ENCODE data around the gene ANKRD44.

The ANKRD44 gene

GRCh38 chr2:197286805-197287595 lies 23.6 kb downstream of the ANKRD44 start:
- DNase-seq: no peak

GRCh38 chr2:197285361-197285760 lies 25.2 kb downstream of the ANKRD44 start:
- no peak for DNase-seq

GRCh38 chr2:197284956-197285355 lies 25.6 kb downstream of the ANKRD44 start:
- no peak for DNase-seq

- DNase-seq: no peak
Measured at GRCh38 chr2:197281421-197281820, 29.2 kb downstream of the ANKRD44 start.

- no peak for DNase-seq
Measured at GRCh38 chr2:197280015-197280702, 30.4 kb downstream of the ANKRD44 start.

GRCh38 chr2:197278799-197279763 lies 31.5 kb downstream of the ANKRD44 start:
- DNase-seq: no peak

GRCh38 chr2:197277794-197278193 lies 32.8 kb downstream of the ANKRD44 start:
- no peak for DNase-seq

- no peak for DNase-seq
Measured at GRCh38 chr2:197276156-197276555, 34.4 kb downstream of the ANKRD44 start.

- DNase-seq: no peak
Measured at GRCh38 chr2:197274937-197275336, 35.6 kb downstream of the ANKRD44 start.

- DNase-seq: no peak
Measured at GRCh38 chr2:197274349-197274748, 36.2 kb downstream of the ANKRD44 start.

- peak; percentile 81 for DNase-seq
Measured at GRCh38 chr2:197273485-197273884, 37.1 kb downstream of the ANKRD44 start.

GRCh38 chr2:197270601-197271000 lies 40.0 kb downstream of the ANKRD44 start:
- DNase-seq: no peak

- no peak for DNase-seq
Measured at GRCh38 chr2:197269815-197270214, 40.8 kb downstream of the ANKRD44 start.

- no peak for DNase-seq
Measured at GRCh38 chr2:197268786-197269584, 41.6 kb downstream of the ANKRD44 start.

GRCh38 chr2:197266477-197266876 lies 44.1 kb downstream of the ANKRD44 start:
- DNase-seq: no peak

GRCh38 chr2:197265924-197266323 lies 44.7 kb downstream of the ANKRD44 start:
- DNase-seq: no peak

GRCh38 chr2:197265036-197265435 lies 45.5 kb downstream of the ANKRD44 start:
- DNase-seq: no peak

- DNase-seq: no peak
Measured at GRCh38 chr2:197264332-197264731, 46.2 kb downstream of the ANKRD44 start.

GRCh38 chr2:197263077-197263476 lies 47.5 kb downstream of the ANKRD44 start:
- no peak for DNase-seq

- DNase-seq: no peak
Measured at GRCh38 chr2:197261808-197262226, 48.8 kb downstream of the ANKRD44 start.

GRCh38 chr2:197259470-197259999 lies 51.0 kb downstream of the ANKRD44 start:
- no peak for DNase-seq

- no peak for DNase-seq
Measured at GRCh38 chr2:197258580-197258979, 52.0 kb downstream of the ANKRD44 start.
